ENCODE measurements around the gene DNAJC5. TPM values are rescaled to one million over a fixed set of nuclear protein-coding genes. Genes with fewer than 3 reads are reported as not detected.
"Not testable (repeated sequence)": the region's sequence is repeated elsewhere in the genome, so short reads cannot be mapped to it uniquely, and the experiment has no call there.

DNAJC5 gene
- total RNA-seq, 4 donors from 2014 or later: 58.7 to 89.5 (median 75.4) TPM

DNA sequence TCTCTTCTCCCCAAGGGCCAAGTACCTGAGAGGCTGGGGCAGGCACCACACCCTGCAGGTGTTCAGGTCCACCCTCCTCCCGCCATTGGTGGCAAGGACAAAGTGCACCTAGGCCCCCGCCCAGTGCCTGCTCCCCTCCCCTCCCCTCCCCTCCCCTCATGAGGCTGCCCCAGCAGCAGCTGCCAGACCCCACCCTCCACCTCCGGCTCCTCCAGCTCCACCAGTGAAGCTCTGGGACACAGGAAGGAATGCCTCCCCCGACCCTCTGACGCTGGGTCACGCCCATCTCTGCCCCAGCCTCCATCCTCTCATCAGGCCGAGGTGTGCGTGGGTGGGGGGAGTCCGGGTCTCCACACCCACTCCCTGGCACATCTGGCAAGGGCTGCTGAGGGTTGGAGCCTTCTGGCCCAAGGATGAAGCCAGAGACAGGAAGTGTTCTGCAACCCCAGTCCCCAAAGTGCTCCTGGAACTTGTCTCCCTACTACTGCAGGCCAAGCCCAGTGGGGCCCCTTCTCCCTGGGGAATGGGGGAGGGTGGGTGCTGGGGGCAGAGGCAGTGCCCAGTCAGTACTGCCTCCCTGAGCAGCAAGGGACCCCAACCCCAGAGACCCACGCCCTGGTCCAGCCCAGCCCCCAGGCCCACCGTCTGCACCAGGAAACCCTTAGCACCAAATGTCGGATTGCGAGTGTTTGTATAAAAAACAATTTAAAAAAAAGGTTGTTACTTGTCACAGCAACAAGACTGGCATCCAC is 62.9 kb downstream of the DNAJC5 start:
- H3K36me3 ChIP-seq: peaks cover 7 to 45% (median 19%) of the 10 kb centered on the region in 3 donors
- H3K4me1 ChIP-seq: peaks cover 35 to 53% (median 37%) of the 10 kb centered on the region in 3 donors
- peak overlapping the region; percentile 82 to 99 (median 92) for H3K27ac ChIP-seq
- H3K9me3 ChIP-seq: no peaks in the 10 kb centered on the region
- intact Hi-C loops (cut with DNase I): no loop called here
- WGBS, 2 donors: 42 to 83% methylated on average over 2 to 6 of the region's 13 CpGs
- no peak for DNase-seq
- no peaks in the 10 kb centered on the region for H3K27me3 ChIP-seq
- no peak for TF ChIP-seq POLR2A (IDR thresholded peaks at IDR 0.05)
- TF ChIP-seq, protein P1, sequence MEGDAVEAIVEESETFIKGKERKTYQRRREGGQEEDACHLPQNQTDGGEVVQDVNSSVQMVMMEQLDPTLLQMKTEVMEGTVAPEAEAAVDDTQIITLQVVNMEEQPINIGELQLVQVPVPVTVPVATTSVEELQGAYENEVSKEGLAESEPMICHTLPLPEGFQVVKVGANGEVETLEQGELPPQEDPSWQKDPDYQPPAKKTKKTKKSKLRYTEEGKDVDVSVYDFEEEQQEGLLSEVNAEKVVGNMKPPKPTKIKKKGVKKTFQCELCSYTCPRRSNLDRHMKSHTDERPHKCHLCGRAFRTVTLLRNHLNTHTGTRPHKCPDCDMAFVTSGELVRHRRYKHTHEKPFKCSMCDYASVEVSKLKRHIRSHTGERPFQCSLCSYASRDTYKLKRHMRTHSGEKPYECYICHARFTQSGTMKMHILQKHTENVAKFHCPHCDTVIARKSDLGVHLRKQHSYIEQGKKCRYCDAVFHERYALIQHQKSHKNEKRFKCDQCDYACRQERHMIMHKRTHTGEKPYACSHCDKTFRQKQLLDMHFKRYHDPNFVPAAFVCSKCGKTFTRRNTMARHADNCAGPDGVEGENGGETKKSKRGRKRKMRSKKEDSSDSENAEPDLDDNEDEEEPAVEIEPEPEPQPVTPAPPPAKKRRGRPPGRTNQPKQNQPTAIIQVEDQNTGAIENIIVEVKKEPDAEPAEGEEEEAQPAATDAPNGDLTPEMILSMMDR (IDR thresholded peaks at IDR 0.05): no peak
- H3K4me3 ChIP-seq: peak overlapping the region in 3 of 4 donors; percentile 74 to 98 (median 83)

DNA sequence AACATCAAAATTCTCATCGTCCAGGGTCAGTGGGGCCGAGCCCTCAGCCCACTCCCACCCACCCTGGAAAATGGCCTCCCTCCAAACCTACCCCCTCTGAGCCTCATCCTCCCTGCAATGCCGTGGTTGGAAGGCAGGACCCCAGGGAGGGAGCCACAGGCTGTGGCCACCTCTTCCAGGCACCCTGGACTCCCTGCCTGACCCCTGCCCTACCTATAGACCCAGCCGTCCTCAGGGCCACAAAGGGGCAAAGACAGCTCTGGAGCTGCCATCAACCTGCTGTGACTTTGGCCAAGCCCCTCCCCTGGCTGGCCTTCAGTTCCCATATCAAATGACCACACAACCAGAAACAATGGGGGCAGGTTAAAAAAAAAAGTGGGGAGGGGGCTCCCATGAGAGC is 63.5 kb downstream of the DNAJC5 start:
- intact Hi-C loops (cut with DNase I): no loop called here
- TF ChIP-seq POLR2A (IDR thresholded peaks at IDR 0.05): no peak
- TF ChIP-seq, protein P1 (IDR thresholded peaks at IDR 0.05): no peak
- H3K4me1 ChIP-seq: peaks cover 32 to 47% (median 33%) of the 10 kb centered on the region in 3 donors
- no peaks in the 10 kb centered on the region for H3K27me3 ChIP-seq
- DNase-seq: no peak
- no peak overlapping the region for H3K4me3 ChIP-seq
- H3K36me3 ChIP-seq: peaks cover 12 to 51% (median 25%) of the 10 kb centered on the region in 3 donors
- peak overlapping the region in 2 of 4 donors; percentile 87 to 99 for H3K27ac ChIP-seq
- 43 to 54% methylated on average over 2 to 3 of the region's 4 CpGs for WGBS, 2 donors
- no peaks in the 10 kb centered on the region for H3K9me3 ChIP-seq

DNA sequence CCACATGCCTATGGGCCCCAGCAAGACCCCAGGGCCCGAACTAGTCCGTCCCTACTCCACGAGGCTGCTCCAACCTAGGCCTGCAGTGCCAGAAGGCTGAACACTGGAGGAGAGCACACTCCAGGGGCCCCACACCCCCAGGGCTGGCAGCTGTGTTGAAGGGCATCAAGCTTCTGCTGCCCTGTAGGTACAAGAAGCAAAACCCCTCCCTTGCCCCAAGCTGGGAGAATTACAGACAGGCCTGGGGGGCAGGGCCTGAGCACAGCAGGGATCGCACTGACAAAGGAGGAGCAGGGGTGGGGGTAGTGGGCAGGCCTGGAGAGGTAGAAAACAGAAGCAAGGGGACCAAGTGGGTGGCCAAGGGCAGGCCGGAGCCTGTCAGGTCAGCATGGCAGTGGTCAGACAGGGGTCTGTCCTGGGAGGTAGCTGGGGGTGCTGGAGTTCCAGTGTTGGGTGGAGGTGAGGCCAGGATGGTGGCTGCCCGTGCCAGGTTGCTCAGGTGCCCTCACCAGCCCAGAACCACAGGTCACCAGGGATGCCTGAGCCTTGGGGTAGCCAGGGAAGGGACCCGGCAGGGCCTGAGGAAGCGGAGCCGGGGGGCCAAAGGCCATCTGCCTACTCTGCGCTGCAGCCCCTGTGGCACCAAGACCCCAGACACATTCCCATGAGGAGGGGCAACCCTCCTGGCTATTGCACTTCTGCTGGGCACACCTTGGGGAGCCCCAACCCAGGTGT is 64.2 kb downstream of the DNAJC5 start:
- WGBS, 2 donors: 91 to 100% methylated on average over 1 to 4 of the region's 10 CpGs
- Histone ChIP-seq H3K9me3 (no peaks in the 10 kb centered on the region), H3K4me1 (peaks cover 25 to 41% (median 26%) of the 10 kb centered on the region in 3 donors), H3K36me3 (peaks cover 19 to 58% (median 29%) of the 10 kb centered on the region in 3 donors), H3K27ac (no peak overlapping the region), H3K4me3 (no peak overlapping the region), H3K27me3 (no peaks in the 10 kb centered on the region)
- no peak for DNase-seq
- TF ChIP-seq POLR2A (IDR thresholded peaks at IDR 0.05): no peak
- TF ChIP-seq, protein P1 (IDR thresholded peaks at IDR 0.05): no peak
- intact Hi-C loops (cut with DNase I): no loop called here

DNA sequence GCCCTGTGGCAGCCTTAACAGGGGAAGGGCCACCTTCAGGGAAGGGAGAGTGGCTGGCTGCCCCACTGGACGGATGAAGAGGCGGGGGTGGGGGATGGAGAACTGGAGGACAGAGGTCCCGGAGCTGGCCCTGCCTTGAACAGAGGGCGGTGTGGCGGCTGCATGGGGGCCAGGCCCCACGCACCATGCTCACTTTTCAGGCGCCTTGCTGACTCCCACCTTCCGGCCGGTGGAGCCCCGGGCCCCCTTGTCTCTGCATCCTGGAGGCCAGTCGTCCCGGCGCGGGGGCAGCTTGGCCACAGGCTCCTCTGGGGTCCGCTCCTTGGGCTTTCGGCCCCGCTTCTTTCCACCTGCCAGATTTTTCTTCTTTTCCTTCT is 64.8 kb downstream of the DNAJC5 start:
- no peak overlapping the region for H3K4me3 ChIP-seq
- H3K9me3 ChIP-seq: no peaks in the 10 kb centered on the region
- peaks cover 20 to 35% (median 21%) of the 10 kb centered on the region in 3 donors for H3K4me1 ChIP-seq
- TF ChIP-seq, protein P1 (IDR thresholded peaks at IDR 0.05): no peak
- TF ChIP-seq POLR2A (IDR thresholded peaks at IDR 0.05): no peak
- 86 to 97% methylated on average over 6 to 11 of the region's 17 CpGs for WGBS, 2 donors
- no peaks in the 10 kb centered on the region for H3K27me3 ChIP-seq
- peaks cover 24 to 63% (median 29%) of the 10 kb centered on the region in 3 donors for H3K36me3 ChIP-seq
- no peak for DNase-seq
- intact Hi-C loops (cut with DNase I): no loop called here
- H3K27ac ChIP-seq: no peak overlapping the region

DNA sequence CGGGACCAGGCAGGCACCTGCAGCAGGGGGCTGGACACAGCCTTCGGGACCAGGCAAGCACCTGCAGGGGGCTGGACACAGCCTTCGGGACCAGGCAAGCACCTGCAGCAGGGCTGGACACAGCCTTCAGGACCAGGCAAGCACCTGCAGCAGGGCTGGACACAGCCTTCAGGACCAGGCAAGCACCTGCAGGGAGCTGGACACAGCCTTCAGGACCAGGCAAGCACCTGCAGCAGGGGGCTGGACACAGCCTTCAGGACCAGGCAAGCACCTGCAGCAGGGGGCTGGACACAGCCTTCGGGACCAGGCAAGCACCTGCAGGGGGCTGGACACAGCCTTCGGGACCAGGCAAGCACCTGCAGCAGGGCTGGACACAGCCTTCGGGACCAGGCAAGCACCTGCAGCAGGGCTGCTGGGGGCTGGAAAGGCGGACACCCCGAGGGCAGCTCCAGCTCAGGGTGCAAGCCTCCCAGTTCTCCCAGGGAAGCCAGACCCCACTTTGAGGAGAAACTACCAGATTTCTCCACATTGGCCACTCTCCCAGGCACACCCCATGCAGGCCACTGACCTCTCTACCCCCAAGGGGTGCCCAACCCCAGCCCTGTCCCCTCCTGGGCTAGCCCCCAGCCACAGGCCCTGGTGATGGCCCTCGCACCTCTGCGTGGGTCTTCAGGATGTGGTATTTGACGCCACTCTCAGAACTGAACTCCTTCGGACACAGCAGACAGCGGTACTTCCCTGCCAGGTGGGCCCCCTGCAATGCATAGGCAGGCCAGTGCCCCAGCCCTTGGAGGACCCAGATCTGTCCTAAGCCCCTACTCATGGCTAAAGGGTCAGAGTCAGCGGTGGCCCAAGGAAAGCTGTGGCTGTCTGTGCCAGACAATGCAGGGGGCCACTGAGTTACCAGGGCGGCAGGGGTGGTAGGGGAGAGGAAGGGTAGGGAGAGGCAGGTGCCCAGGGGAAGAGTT is 66.0 kb downstream of the DNAJC5 start:
- 89 to 100% methylated on average over 3 to 4 of the region's 15 CpGs for WGBS, 2 donors
- DNase-seq: not testable (repeated sequence)
- peaks cover 24 to 65% (median 29%) of the 10 kb centered on the region in 3 donors for H3K36me3 ChIP-seq

More for the DNA sequence above, 66.0 kb downstream of the DNAJC5 start:
- H3K4me1 ChIP-seq: peaks cover 13 to 25% (median 14%) of the 10 kb centered on the region in 3 donors
- H3K27ac ChIP-seq; H3K9me3 ChIP-seq; H3K27me3 ChIP-seq; H3K4me3 ChIP-seq; intact Hi-C loops (cut with DNase I): not testable (repeated sequence)
